Measurements from ENCODE around the gene DUOXA1. TPM values are rescaled to one million over a fixed set of nuclear protein-coding genes. Genes with fewer than 3 reads are reported as not detected.

DUOXA1 gene
- total RNA-seq, 1 donor from 2014 or later, result not detected

DNA sequence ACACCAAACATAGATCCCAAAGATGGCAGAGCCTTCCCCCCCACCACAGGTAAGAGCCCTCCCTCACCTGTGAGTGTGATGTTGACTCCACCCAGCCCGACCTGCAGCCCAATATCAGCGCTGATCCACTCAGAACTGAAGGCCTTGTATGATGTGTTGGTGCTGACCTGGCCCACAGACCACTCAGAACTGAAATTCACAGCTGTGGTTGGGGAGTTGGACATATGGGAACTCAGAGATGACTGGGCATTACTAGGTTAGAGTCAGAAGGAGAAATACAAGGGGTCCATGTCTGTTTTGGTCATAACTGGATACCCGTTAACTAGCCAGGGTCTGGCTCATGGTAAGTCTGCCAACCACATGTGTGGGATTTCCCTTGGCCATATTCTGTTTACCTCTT lies 8.7 kb downstream of the DUOXA1 start:
- H3K27ac ChIP-seq, result no peak overlapping the region
- Mint-ChIP-seq H3K36me3 (no peaks in the 10 kb centered on the region), H3K27ac (no peak overlapping the region), H3K4me1 (peaks cover 9% of the 10 kb centered on the region), H3K4me3 (no peak overlapping the region), H3K9me3 (no peaks in the 10 kb centered on the region), H3K27me3 (ENCODE audit: insufficient read depth, low read depth) (peaks cover 33% of the 10 kb centered on the region)
- no peaks in the 10 kb centered on the region for H3F3A ChIP-seq (ENCODE audit: low read depth)
- H3K27me3 ChIP-seq, result peaks cover 97% of the 10 kb centered on the region
- H3K36me3 ChIP-seq, result no peaks in the 10 kb centered on the region
- no peak overlapping the region for H3K4me2 ChIP-seq
- no peaks in the 10 kb centered on the region for H4K20me1 ChIP-seq (ENCODE audit: low read depth)
- H3K9me3 ChIP-seq (ENCODE audit: low read depth), result no peaks in the 10 kb centered on the region
- H3K4me1 ChIP-seq, result no peaks in the 10 kb centered on the region
- no peaks in the 10 kb centered on the region for H3K79me2 ChIP-seq (ENCODE audit: low read depth)
- no peak overlapping the region for H3K9ac ChIP-seq
- no peak overlapping the region for H3K4me3 ChIP-seq
- no peak overlapping the region for H2AFZ ChIP-seq (replicated peaks)
- no peak for DNase-seq (ENCODE audit: low spot score)
- TF ChIP-seq EZH2phosphoT487 (IDR thresholded peaks at IDR 0.05), result no peak
- TF ChIP-seq, protein P1, sequence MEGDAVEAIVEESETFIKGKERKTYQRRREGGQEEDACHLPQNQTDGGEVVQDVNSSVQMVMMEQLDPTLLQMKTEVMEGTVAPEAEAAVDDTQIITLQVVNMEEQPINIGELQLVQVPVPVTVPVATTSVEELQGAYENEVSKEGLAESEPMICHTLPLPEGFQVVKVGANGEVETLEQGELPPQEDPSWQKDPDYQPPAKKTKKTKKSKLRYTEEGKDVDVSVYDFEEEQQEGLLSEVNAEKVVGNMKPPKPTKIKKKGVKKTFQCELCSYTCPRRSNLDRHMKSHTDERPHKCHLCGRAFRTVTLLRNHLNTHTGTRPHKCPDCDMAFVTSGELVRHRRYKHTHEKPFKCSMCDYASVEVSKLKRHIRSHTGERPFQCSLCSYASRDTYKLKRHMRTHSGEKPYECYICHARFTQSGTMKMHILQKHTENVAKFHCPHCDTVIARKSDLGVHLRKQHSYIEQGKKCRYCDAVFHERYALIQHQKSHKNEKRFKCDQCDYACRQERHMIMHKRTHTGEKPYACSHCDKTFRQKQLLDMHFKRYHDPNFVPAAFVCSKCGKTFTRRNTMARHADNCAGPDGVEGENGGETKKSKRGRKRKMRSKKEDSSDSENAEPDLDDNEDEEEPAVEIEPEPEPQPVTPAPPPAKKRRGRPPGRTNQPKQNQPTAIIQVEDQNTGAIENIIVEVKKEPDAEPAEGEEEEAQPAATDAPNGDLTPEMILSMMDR (IDR thresholded peaks at IDR 0.05), result no peak
- TF ChIP-seq EZH2 (IDR thresholded peaks at IDR 0.05), result no peak

DNA sequence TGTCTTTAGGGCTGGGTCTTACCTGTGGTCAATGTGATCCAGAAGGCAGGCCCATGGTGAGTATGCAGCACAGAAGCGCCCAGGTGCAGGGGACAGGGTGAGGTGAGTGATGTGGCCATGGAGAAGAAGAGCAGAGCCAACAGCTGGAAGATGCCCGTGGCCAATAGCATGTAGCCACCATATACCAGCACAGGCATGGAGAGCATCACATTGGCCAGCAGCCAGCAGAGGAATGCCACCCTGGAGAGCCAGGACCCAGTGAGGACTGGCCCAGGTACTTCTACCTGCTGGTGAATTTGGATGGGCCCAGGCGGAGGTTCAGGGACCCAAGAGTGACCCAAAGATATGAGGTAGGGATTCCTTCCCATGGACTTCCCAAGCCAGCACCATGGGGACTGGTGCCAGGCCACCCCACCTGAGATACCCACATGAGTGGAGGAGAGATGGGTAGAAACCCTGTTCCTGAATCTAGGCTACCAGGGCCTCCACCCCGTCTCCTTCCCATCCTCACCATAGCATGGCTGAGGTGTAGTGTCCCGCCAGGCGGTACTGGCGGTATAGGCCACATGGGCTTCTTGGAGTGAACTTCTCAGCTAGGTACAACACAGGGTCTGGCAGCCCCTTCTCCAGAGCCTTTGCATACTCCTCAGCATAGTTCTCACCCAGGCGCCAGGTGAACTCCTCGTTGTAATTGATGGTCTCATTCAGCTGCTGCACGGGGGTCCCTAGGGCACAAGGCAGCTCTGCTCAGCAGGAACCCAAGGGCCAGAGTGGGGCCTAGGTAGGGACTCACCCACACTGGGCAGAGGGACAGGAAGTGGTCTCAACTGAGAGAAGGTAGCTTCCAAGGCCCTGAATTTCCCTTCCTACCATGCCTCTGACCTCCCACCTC lies 9.4 kb downstream of the DUOXA1 start:
- no peak overlapping the region for H3K4me3 ChIP-seq
- no peaks in the 10 kb centered on the region for H4K20me1 ChIP-seq (ENCODE audit: low read depth)
- H3K9me3 ChIP-seq (ENCODE audit: low read depth), result no peaks in the 10 kb centered on the region
- H3K9ac ChIP-seq, result no peak overlapping the region
- DNase-seq (ENCODE audit: low spot score), result no peak
- H3K4me1 Mint-ChIP-seq, result peaks cover 9% of the 10 kb centered on the region
- no peak overlapping the region for H3K4me3 Mint-ChIP-seq
- TF ChIP-seq EZH2 (IDR thresholded peaks at IDR 0.05), result no peak
- TF ChIP-seq, protein P1 (IDR thresholded peaks at IDR 0.05), result no peak
- no peak for TF ChIP-seq EZH2phosphoT487 (IDR thresholded peaks at IDR 0.05)
- no peak overlapping the region for H3K4me2 ChIP-seq
- H3K27me3 ChIP-seq, result peaks cover 97% of the 10 kb centered on the region
- H3K27ac ChIP-seq, result no peak overlapping the region
- H3K79me2 ChIP-seq (ENCODE audit: low read depth), result no peaks in the 10 kb centered on the region
- peaks cover 36% of the 10 kb centered on the region for H3K27me3 Mint-ChIP-seq (ENCODE audit: insufficient read depth, low read depth)
- H2AFZ ChIP-seq (replicated peaks), result no peak overlapping the region
- no peaks in the 10 kb centered on the region for H3F3A ChIP-seq (ENCODE audit: low read depth)
- no peaks in the 10 kb centered on the region for H3K4me1 ChIP-seq
- no peaks in the 10 kb centered on the region for H3K36me3 ChIP-seq
- H3K36me3 Mint-ChIP-seq, result no peaks in the 10 kb centered on the region
- H3K9me3 Mint-ChIP-seq, result peaks cover 2% of the 10 kb centered on the region
- no peak overlapping the region for H3K27ac Mint-ChIP-seq

DNA sequence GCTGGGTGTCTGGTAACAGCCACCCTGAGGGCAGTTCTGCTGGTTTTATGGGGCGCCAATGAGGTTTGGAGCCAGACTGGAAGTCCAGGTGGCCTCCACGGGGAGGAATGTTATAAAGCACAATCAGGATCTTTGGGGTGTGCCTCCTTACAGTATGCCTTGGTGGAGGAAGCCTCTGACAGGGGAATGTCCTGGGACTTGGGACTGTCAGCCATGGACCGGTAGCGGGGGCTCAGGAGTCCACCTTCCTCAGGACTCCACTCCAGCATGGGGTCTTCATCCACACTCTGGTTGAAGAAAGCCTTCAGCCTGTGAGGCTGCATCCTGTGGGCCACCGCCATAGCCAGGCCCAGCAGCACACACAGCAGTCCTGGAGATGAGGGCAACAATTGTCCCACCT lies 10.7 kb downstream of the DUOXA1 start:
- H3K27me3 ChIP-seq, result peaks cover 97% of the 10 kb centered on the region

More for the DNA sequence above, 10.7 kb downstream of the DUOXA1 start:
- Histone ChIP-seq H3K9me3 (ENCODE audit: low read depth) (no peaks in the 10 kb centered on the region), H3K79me2 (ENCODE audit: low read depth) (no peaks in the 10 kb centered on the region), H3F3A (ENCODE audit: low read depth) (no peaks in the 10 kb centered on the region), H3K9ac (no peak overlapping the region), H3K4me1 (no peaks in the 10 kb centered on the region), H2AFZ (replicated peaks) (no peak overlapping the region), H3K4me2 (no peak overlapping the region), H3K4me3 (no peak overlapping the region), H4K20me1 (ENCODE audit: low read depth) (peaks cover 8% of the 10 kb centered on the region), H3K36me3 (no peaks in the 10 kb centered on the region), H3K27ac (no peak overlapping the region)
- Mint-ChIP-seq H3K27me3 (ENCODE audit: insufficient read depth, low read depth) (peaks cover 43% of the 10 kb centered on the region), H3K9me3 (peaks cover 2% of the 10 kb centered on the region), H3K4me3 (no peak overlapping the region), H3K36me3 (no peaks in the 10 kb centered on the region), H3K4me1 (peaks cover 12% of the 10 kb centered on the region), H3K27ac (no peak overlapping the region)
- TF ChIP-seq, protein P1 (IDR thresholded peaks at IDR 0.05), result no peak
- no peak for TF ChIP-seq EZH2phosphoT487 (IDR thresholded peaks at IDR 0.05)
- TF ChIP-seq EZH2 (IDR thresholded peaks at IDR 0.05), result no peak
- no peak for DNase-seq (ENCODE audit: low spot score)
